Activated CD4-positive, alpha-beta T cell treated with anti-CD3 and anti-CD28 coated beads, Interleukin-10, Interleukin-2, amounts not matched to agents 100 ng/mL and 50 ng/mL, durations not matched to agents 16 hours and 8 hours (primary cell): ENCODE results near the gene PRKN.
"Not testable (repeated sequence)": the region's sequence is repeated elsewhere in the genome, so short reads cannot be mapped to it uniquely, and the experiment has no call there.

Experiments
- DNase-seq: peaks from one replicate; pipeline ENCODE4 v3.0.0-alpha.2; 2020

Gene PRKN

GRCh38 chr6:162612613-162613012 is 115.0 kb downstream of the PRKN start:
- DNase-seq: no peak

- no peak for DNase-seq
These were observed 117.2 kb downstream of the PRKN start for GRCh38 chr6:162610351-162610750.

- no peak for DNase-seq
These were observed 121.7 kb downstream of the PRKN start for GRCh38 chr6:162605881-162606280.

- DNase-seq: no peak
These were observed 124.1 kb downstream of the PRKN start for GRCh38 chr6:162603231-162604015.

GRCh38 chr6:162602759-162603158 is 124.8 kb downstream of the PRKN start:
- DNase-seq: no peak

- no peak for DNase-seq
These were observed 130.9 kb downstream of the PRKN start for GRCh38 chr6:162596676-162597075.

- no peak for DNase-seq
These were observed 136.0 kb downstream of the PRKN start for GRCh38 chr6:162591517-162591916.

GRCh38 chr6:162581988-162582780 is 145.4 kb downstream of the PRKN start:
- DNase-seq: no peak

GRCh38 chr6:162580619-162581018 is 146.9 kb downstream of the PRKN start:
- no peak for DNase-seq

- DNase-seq: no peak
These were observed 151.6 kb downstream of the PRKN start for GRCh38 chr6:162576016-162576415.

- DNase-seq: no peak
These were observed 155.3 kb downstream of the PRKN start for GRCh38 chr6:162572240-162572639.

- no peak for DNase-seq
These were observed 159.3 kb downstream of the PRKN start for GRCh38 chr6:162568266-162568665.

- no peak for DNase-seq
These were observed 165.5 kb downstream of the PRKN start for GRCh38 chr6:162562041-162562440.

- DNase-seq: no peak
These were observed 166.7 kb downstream of the PRKN start for GRCh38 chr6:162560891-162561290.

- no peak for DNase-seq
These were observed 173.0 kb downstream of the PRKN start for GRCh38 chr6:162554531-162554930.

GRCh38 chr6:162546905-162547304 is 180.7 kb downstream of the PRKN start:
- no peak for DNase-seq

GRCh38 chr6:162543221-162543620 is 184.3 kb downstream of the PRKN start:
- no peak for DNase-seq

GRCh38 chr6:162541019-162541601 is 186.5 kb downstream of the PRKN start:
- DNase-seq: no peak

GRCh38 chr6:162539321-162539720 is 188.2 kb downstream of the PRKN start:
- no peak for DNase-seq

GRCh38 chr6:162538643-162539064 is 188.9 kb downstream of the PRKN start:
- no peak for DNase-seq

- DNase-seq: no peak
These were observed 194.6 kb downstream of the PRKN start for GRCh38 chr6:162533009-162533400.

GRCh38 chr6:162532283-162533008 is 195.1 kb downstream of the PRKN start:
- no peak for DNase-seq

GRCh38 chr6:162531391-162531790 is 196.2 kb downstream of the PRKN start:
- DNase-seq: not testable (repeated sequence)
